ENCODE measurements around the gene TEF. TPM values are rescaled to one million over a fixed set of nuclear protein-coding genes. Genes with fewer than 3 reads are reported as not detected.

Gene TEF
- total RNA-seq, 1 donor from 2014 or later: 11.4 TPM

- H3K4me3 Mint-ChIP-seq (ENCODE audit: low read depth): peak within 1 kb of the TSS; percentile 99
- no peaks in the 10 kb centered on the region for H3K27me3 Mint-ChIP-seq
- peaks cover 21% of the 10 kb centered on the region for H3K4me1 Mint-ChIP-seq (ENCODE audit: low read depth)
- DNase-seq (ENCODE audit: low spot score, unreplicated experiment): peak; percentile 92
- no peak for TF ChIP-seq CTCF (IDR thresholded peaks at IDR 0.05; ENCODE audit: unreplicated experiment)
- H3K9me3 Mint-ChIP-seq (ENCODE audit: low read depth): no peaks in the 10 kb centered on the region
- peaks cover 10% of the 10 kb centered on the region for H3K36me3 Mint-ChIP-seq (ENCODE audit: insufficient read depth)
- peak within 1 kb of the TSS; percentile 99 for H3K27ac Mint-ChIP-seq
Observed at GRCh38 chr22:41446639-41447434, 65.1 kb downstream of the TEF start, which contains the start of gene TOB2. TSS of gene TOB2 (minus strand) at chr22:41446801. CDS start at chr22:41437345, 9,456 bp downstream.

- peak; percentile 64 for DNase-seq (ENCODE audit: low spot score, unreplicated experiment)
- H3K4me1 Mint-ChIP-seq (ENCODE audit: low read depth): peaks cover 17% of the 10 kb centered on the region
- TF ChIP-seq CTCF (IDR thresholded peaks at IDR 0.05; ENCODE audit: unreplicated experiment): no peak
- H3K27me3 Mint-ChIP-seq: no peaks in the 10 kb centered on the region
- H3K27ac Mint-ChIP-seq: peak overlapping the region; percentile 99
- H3K9me3 Mint-ChIP-seq (ENCODE audit: low read depth): no peaks in the 10 kb centered on the region
- H3K4me3 Mint-ChIP-seq (ENCODE audit: low read depth): peak overlapping the region; percentile 99
- peaks cover 9% of the 10 kb centered on the region for H3K36me3 Mint-ChIP-seq (ENCODE audit: insufficient read depth)
Observed at GRCh38 chr22:41447435-41448188, 65.9 kb downstream of the TEF start.

GRCh38 chr22:41448189-41448808 lies 66.6 kb downstream of the TEF start:
- Mint-ChIP-seq H3K27me3 (no peaks in the 10 kb centered on the region), H3K9me3 (ENCODE audit: low read depth) (no peaks in the 10 kb centered on the region), H3K4me3 (ENCODE audit: low read depth) (peak overlapping the region; percentile 99), H3K4me1 (ENCODE audit: low read depth) (peaks cover 15% of the 10 kb centered on the region), H3K36me3 (ENCODE audit: insufficient read depth) (peaks cover 7% of the 10 kb centered on the region), H3K27ac (peak overlapping the region; percentile 99)
- DNase-seq (ENCODE audit: low spot score, unreplicated experiment): peak; percentile 83
- no peak for TF ChIP-seq CTCF (IDR thresholded peaks at IDR 0.05; ENCODE audit: unreplicated experiment)

Other genes with a start within 250 kb of the TEF start
- 28.8 and 30.3 TPM in 2 replicates for gene L3MBTL2, start 176.6 kb upstream of the TEF start, total RNA-seq
- 3.1 TPM in 2 replicates for gene CHADL, start 141.0 kb upstream of the TEF start, total RNA-seq
- gene RANGAP1, start 95.8 kb upstream of the TEF start, total RNA-seq: 76.3 and 78.0 TPM in 2 replicates
- 77.3 and 83.4 TPM in 2 replicates for gene ZC3H7B, start 80.4 kb upstream of the TEF start, total RNA-seq
- 66.9 and 72.4 TPM in 2 replicates for gene TOB2, start 64.9 kb downstream of the TEF start, total RNA-seq
- 44.3 and 52.9 TPM in 2 replicates for gene PHF5A, start 86.8 kb downstream of the TEF start, total RNA-seq
- 67.4 and 69.7 TPM in 2 replicates for gene ACO2, start 87.2 kb downstream of the TEF start, total RNA-seq
- gene POLR3H, start 162.5 kb downstream of the TEF start, total RNA-seq: 43.5 and 44.1 TPM in 2 replicates
- 1.7 TPM in 2 replicates for gene CSDC2, start 179.1 kb downstream of the TEF start, total RNA-seq
- 46.0 and 51.3 TPM in 2 replicates for gene PMM1, start 207.9 kb downstream of the TEF start, total RNA-seq
- 37.4 TPM in 2 replicates for gene DESI1, start 239.1 kb downstream of the TEF start, total RNA-seq
- 262 and 272 TPM in 2 replicates for gene XRCC6, start 239.4 kb downstream of the TEF start, total RNA-seq